ENCODE results near the gene CRMP1.

CRMP1 gene

DNA sequence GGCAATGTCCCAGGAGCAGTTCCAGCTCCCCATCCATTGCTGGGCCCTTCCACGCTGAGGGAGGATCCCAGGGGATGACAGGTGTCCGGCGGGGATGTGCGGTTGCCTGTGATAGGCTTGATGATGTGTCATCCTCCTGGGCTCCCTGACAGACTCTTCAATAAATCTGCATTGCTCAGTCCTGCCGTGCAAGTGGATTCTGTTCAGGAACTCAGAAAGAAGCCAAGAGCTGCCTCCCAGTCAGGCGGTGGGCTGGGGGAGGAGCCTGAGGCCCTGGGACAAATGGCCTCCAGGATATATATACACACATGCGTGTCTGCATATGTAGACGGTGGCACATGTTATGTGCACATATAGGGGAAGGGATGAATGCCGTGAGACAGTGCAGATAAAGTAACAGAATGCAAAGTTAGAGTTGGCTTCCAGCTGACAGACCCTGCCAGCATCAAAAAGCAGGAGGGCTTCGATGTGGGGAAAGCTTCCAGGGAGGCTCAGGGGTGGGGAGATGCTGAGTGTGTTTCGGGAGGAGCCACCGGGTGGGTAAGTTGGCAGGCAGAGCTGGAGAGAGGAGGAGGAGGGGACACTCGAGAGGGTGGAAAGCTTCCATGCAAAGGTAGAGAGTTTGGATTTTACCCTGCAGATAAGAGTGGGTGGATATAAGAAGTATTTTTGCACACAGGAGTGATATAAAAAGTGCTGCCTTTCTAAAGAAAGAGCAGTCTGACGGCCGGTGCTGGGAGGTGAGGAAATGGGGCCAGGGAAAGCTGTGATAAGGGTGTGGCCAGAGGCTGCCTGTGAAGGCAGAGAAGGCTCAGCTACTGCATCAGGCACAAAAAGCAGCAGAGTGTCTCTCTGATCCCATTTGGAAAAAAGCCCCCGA is 28.5 kb upstream of the CRMP1 start:
- ChIA-PET POLR2A (interaction anchor here (0.6 kb wide), 1 partner anchor 9 kb away, joined by 3 read pairs; no protein-coding TSS in a partner anchor), CTCF (no interaction called here)
- TF ChIP-seq SP1 (IDR thresholded peaks at IDR 0.05) = no peak
- no peak for DNase-seq (ENCODE audit: extremely low spot score)

DNA sequence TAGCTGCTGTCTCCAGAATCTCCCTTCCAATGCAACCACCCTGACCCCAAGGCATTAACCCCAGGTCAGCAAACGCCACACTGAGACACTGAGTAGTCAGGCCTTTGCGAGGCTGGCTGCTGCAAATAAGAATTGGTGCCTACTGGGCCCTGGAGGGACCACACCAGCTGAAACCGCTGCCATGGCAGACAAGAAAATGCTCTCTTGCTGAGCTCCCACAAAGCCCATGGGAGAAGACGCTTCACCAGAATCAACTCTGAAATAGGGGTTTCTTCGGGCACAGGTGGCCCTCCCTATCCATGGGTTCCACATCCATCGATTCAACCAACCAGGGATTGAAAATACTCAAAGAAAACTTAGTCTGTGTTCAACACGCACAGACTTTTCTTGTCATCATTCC is 26.7 kb upstream of the CRMP1 start:
- DNase-seq (ENCODE audit: extremely low spot score) = no peak
- POLR2A ChIA-PET = no interaction called here
- TF ChIP-seq LEF1 (IDR thresholded peaks at IDR 0.05; ENCODE audit: borderline replicate concordance) (no peak), CTBP1 (IDR thresholded peaks at IDR 0.05; ENCODE audit: borderline replicate concordance) (no peak), ELF4 (IDR thresholded peaks at IDR 0.05) (no peak), ZNF384 (IDR thresholded peaks at IDR 0.05) (no peak), FOXA1 (IDR thresholded peaks at IDR 0.05) (no peak), NFRKB (IDR thresholded peaks at IDR 0.05) (no peak), SP1 (IDR thresholded peaks at IDR 0.05) (no peak), FOXM1 (IDR thresholded peaks at IDR 0.05; ENCODE audit: borderline replicate concordance) (no peak), FOXK2 (IDR thresholded peaks at IDR 0.05) (no peak), SUZ12 (IDR thresholded peaks at IDR 0.05) (no peak), BHLHE40 (IDR thresholded peaks at IDR 0.05; ENCODE audit: borderline replicate concordance) (no peak), TARDBP (IDR thresholded peaks at IDR 0.05) (no peak), ARNT (IDR thresholded peaks at IDR 0.05) (no peak), L3MBTL2 (conservative IDR thresholded peaks at IDR 0.05) (no peak), HDGF (IDR thresholded peaks at IDR 0.05; ENCODE audit: borderline replicate concordance) (no peak)
- TF ChIP-seq, protein P1, sequence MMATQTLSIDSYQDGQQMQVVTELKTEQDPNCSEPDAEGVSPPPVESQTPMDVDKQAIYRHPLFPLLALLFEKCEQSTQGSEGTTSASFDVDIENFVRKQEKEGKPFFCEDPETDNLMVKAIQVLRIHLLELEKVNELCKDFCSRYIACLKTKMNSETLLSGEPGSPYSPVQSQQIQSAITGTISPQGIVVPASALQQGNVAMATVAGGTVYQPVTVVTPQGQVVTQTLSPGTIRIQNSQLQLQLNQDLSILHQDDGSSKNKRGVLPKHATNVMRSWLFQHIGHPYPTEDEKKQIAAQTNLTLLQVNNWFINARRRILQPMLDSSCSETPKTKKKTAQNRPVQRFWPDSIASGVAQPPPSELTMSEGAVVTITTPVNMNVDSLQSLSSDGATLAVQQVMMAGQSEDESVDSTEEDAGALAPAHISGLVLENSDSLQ (IDR thresholded peaks at IDR 0.05) = no peak
- CTCF ChIA-PET = no interaction called here

DNA sequence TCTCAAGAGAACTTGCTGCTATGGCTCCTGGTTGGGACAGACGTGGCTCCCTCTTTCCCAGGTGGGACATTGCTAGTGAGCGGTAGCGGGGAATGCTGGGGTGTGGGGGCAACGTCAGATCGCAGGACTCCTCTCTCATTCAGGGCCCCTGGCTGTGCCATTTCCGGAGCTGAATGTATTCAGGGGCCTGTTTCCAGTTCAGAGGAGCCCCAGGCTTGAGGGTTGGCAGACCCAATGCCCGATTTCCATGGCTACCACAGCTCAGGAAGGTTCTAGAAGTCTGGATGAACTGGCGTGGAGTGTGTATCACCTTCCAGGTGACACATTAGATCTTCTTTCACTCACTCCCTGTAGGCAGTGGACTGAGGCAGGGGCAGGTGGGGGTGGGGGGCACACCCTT is 26.2 kb upstream of the CRMP1 start:
- POLR2A ChIA-PET = no interaction called here
- TF ChIP-seq CTBP1 (IDR thresholded peaks at IDR 0.05; ENCODE audit: borderline replicate concordance) (no peak), L3MBTL2 (conservative IDR thresholded peaks at IDR 0.05) (no peak), BHLHE40 (IDR thresholded peaks at IDR 0.05; ENCODE audit: borderline replicate concordance) (no peak)
- CTCF ChIA-PET = no interaction called here
- DNase-seq (ENCODE audit: extremely low spot score) = no peak

DNA sequence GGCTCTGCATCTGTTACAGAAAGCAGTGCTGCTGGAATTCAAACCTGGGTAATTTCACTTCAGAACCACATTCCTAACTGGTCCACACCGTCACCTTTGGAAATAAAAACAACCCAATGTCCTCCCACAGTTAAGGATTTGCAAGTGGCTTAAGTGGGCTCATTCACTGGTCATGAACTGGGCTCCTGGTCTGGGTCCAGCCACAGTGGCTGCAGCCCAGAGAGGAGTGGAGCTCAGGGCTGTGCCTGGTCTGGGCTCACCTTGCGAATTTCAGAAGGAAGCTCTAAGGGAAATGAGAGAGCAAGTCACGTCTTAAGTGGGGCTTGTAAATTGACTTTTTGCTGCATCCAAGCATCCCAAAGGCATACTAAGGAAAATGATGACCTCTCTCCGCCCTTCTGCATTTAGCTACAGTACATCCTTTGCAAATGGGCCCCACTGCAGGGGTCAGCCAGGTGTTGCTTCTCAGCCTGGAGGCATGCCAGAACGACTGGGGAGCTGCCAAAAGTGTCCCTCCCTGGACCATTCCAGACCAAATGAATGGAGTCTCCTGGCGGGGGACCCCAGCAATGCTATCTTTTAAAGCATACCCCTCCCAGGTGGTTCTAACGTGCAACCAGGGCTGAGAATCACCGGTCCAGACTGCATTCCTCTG is 25.6 kb upstream of the CRMP1 start:
- TF ChIP-seq FOXM1 (IDR thresholded peaks at IDR 0.05; ENCODE audit: borderline replicate concordance) = no peak
- no peak for TF ChIP-seq NFRKB (IDR thresholded peaks at IDR 0.05)
- TF ChIP-seq ZNF384 (IDR thresholded peaks at IDR 0.05) = no peak
- no peak for TF ChIP-seq ELF4 (IDR thresholded peaks at IDR 0.05)
- TF ChIP-seq SUZ12 (IDR thresholded peaks at IDR 0.05) = no peak
- no peak for TF ChIP-seq FOXA1 (IDR thresholded peaks at IDR 0.05)
- TF ChIP-seq BHLHE40 (IDR thresholded peaks at IDR 0.05; ENCODE audit: borderline replicate concordance) = no peak
- TF ChIP-seq LEF1 (IDR thresholded peaks at IDR 0.05; ENCODE audit: borderline replicate concordance) = no peak
- no peak for TF ChIP-seq SP1 (IDR thresholded peaks at IDR 0.05)
- no peak for TF ChIP-seq FOXK2 (IDR thresholded peaks at IDR 0.05)
- ChIA-PET POLR2A (no interaction called here), CTCF (no interaction called here)
- no peak for DNase-seq (ENCODE audit: extremely low spot score)

DNA sequence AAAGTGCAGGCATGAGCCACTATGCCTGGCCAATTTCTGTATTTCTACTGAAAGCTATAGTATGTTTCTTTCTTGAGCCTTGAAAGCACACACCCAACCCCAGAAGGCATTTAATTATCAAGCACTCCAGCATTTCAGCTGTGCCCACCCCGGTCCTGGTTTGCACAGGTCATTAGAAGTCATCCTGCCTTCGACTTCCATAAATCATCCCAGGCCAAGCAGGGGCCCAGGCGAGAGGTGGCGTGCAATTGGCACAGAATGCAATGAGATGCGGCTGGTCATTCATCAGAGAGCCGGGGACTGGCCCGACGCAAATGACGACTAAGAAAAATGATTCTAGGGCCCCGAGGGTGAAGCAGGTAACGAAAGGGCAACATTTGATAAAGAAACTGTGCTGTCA is 24.8 kb upstream of the CRMP1 start:
- ChIA-PET POLR2A (no interaction called here), CTCF (no interaction called here)
- TF ChIP-seq, protein P1 (IDR thresholded peaks at IDR 0.05) = no peak
- no peak for TF ChIP-seq LEF1 (IDR thresholded peaks at IDR 0.05; ENCODE audit: borderline replicate concordance)
- no peak for TF ChIP-seq HDGF (IDR thresholded peaks at IDR 0.05; ENCODE audit: borderline replicate concordance)
- TF ChIP-seq BHLHE40 (IDR thresholded peaks at IDR 0.05; ENCODE audit: borderline replicate concordance) = no peak
- TF ChIP-seq CTBP1 (IDR thresholded peaks at IDR 0.05; ENCODE audit: borderline replicate concordance) = no peak
- TF ChIP-seq ZNF384 (IDR thresholded peaks at IDR 0.05) = no peak
- TF ChIP-seq SP1 (IDR thresholded peaks at IDR 0.05) = no peak
- no peak for TF ChIP-seq ARNT (IDR thresholded peaks at IDR 0.05)
- no peak for TF ChIP-seq FOXA1 (IDR thresholded peaks at IDR 0.05)
- TF ChIP-seq ELF4 (IDR thresholded peaks at IDR 0.05) = no peak
- no peak for TF ChIP-seq NFRKB (IDR thresholded peaks at IDR 0.05)
- no peak for TF ChIP-seq TARDBP (IDR thresholded peaks at IDR 0.05)
- no peak for TF ChIP-seq FOXM1 (IDR thresholded peaks at IDR 0.05; ENCODE audit: borderline replicate concordance)
- no peak for DNase-seq (ENCODE audit: extremely low spot score)

DNA sequence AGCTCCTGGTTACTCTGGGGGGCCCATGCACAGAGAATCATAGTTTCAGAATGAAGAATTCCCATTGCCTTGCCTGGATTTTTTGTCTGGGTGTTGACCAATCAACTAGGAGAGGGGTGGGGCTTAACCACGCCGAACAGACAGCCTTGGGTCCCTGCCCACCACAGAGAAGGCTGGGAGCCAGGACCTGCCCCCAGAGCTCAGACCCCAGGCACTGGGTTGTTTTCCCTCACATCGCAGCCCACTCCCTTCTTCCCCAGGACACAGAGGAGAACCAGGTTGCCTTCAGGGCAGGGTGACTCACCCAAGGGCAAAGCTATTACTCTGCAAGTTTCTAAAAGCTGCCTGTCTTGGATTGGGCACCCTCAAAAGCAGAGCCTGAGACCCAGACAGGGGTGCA is 23.3 kb upstream of the CRMP1 start:
- CTCF ChIA-PET = no interaction called here

DNA sequence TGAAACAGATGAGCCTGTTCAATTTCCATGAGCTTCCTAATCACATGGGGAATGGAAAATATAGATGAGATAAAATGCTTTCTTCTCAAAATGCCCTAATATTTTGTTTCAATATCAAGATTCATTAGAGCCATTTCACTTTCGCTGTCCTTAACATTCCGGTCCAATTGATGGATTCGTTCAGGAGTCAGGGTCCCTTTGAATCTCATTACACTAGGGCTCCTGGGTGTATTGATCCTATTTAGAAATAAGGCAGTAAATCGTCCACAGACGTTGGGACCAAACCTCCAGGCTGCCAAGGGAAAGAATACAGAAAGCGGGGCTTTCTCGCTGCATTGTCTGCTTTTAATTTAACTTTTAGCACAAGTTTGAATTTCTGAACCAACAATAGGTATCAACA is 20.6 kb upstream of the CRMP1 start:
- no peak for DNase-seq (ENCODE audit: extremely low spot score)
- ChIA-PET POLR2A (no interaction called here), CTCF (no interaction called here)
- no peak for TF ChIP-seq TARDBP (IDR thresholded peaks at IDR 0.05)
- TF ChIP-seq ELF4 (IDR thresholded peaks at IDR 0.05) = no peak
- no peak for TF ChIP-seq ARNT (IDR thresholded peaks at IDR 0.05)
- no peak for TF ChIP-seq NFRKB (IDR thresholded peaks at IDR 0.05)
- no peak for TF ChIP-seq FOXM1 (IDR thresholded peaks at IDR 0.05; ENCODE audit: borderline replicate concordance)
- no peak for TF ChIP-seq FOXK2 (IDR thresholded peaks at IDR 0.05)
- no peak for TF ChIP-seq LEF1 (IDR thresholded peaks at IDR 0.05; ENCODE audit: borderline replicate concordance)
- TF ChIP-seq ZNF384 (IDR thresholded peaks at IDR 0.05) = no peak
- TF ChIP-seq SP1 (IDR thresholded peaks at IDR 0.05) = no peak
- TF ChIP-seq CTBP1 (IDR thresholded peaks at IDR 0.05; ENCODE audit: borderline replicate concordance) = no peak
- TF ChIP-seq BHLHE40 (IDR thresholded peaks at IDR 0.05; ENCODE audit: borderline replicate concordance) = no peak
- no peak for TF ChIP-seq FOXA1 (IDR thresholded peaks at IDR 0.05)
- TF ChIP-seq, protein P1 (IDR thresholded peaks at IDR 0.05) = no peak
- no peak for TF ChIP-seq L3MBTL2 (conservative IDR thresholded peaks at IDR 0.05)
- no peak for TF ChIP-seq HDGF (IDR thresholded peaks at IDR 0.05; ENCODE audit: borderline replicate concordance)
- no peak for TF ChIP-seq SUZ12 (IDR thresholded peaks at IDR 0.05)

More for the DNA sequence above, 23.3 kb upstream of the CRMP1 start:
- POLR2A ChIA-PET = no interaction called here
- no peak for DNase-seq (ENCODE audit: extremely low spot score)
- TF ChIP-seq FOXM1 (IDR thresholded peaks at IDR 0.05; ENCODE audit: borderline replicate concordance) (no peak), SUZ12 (IDR thresholded peaks at IDR 0.05) (no peak), SP1 (IDR thresholded peaks at IDR 0.05) (no peak), CTBP1 (IDR thresholded peaks at IDR 0.05; ENCODE audit: borderline replicate concordance) (no peak), NFRKB (IDR thresholded peaks at IDR 0.05) (no peak)

Measured in HEK293T (cell line).